ENCODE measurements around the gene SKI. TPM values are rescaled to one million over a fixed set of nuclear protein-coding genes. Genes with fewer than 3 reads are reported as not detected.

SKI gene
- total and polyA plus RNA-seq, 2 of the 4 experiments (the other 2 are of a cell fraction): 2.3 to 20.1 TPM

GRCh38 chr1:2202843-2203601 lies 25.1 kb upstream of the SKI start:
- WGBS, 2 experiments (ENCODE audit: extremely low coverage in 2 of 2, insufficient read length in 1 of 2): 100% methylated on average over 2 of the region's 15 CpGs; no CpG with 5 or more reads in 1 of the 2 experiments
- CTCF ChIA-PET: interaction anchor here (1.1 to 1.5 kb wide), 2 partner anchors 29 to 109 kb away, joined by 3 read pairs; no protein-coding TSS in a partner anchor
- ATAC-seq (ENCODE audit: low read depth): no peak

More at GRCh38 chr1:2202843-2203601, 25.1 kb upstream of the SKI start:
- H3K18ac ChIP-seq (ENCODE audit: low read depth, low read length): no peak overlapping the region
- H4K20me1 ChIP-seq (ENCODE audit: insufficient read depth, low read length): no peaks in the 10 kb centered on the region
- H2BK15ac ChIP-seq (ENCODE audit: low read depth, low read length): no peak overlapping the region
- H2AFZ ChIP-seq (replicated peaks; ENCODE audit: low read length, poor library complexity): no peak overlapping the region
- H3K9me3 ChIP-seq (ENCODE audit: control insufficient read depth, insufficient read depth, low read length): no peaks in the 10 kb centered on the region
- H3K14ac ChIP-seq (replicated peaks; ENCODE audit: low read depth, low read length): no peak overlapping the region
- H3K9ac ChIP-seq (ENCODE audit: low read depth, low read length): no peak overlapping the region
- peak overlapping the region; percentile 76 for H2AK9ac ChIP-seq (replicated peaks; ENCODE audit: low read depth, low read length, poor library complexity)
- intact Hi-C loops (cut with micrococcal nuclease): no loop called here
- no peak overlapping the region for H3K56ac ChIP-seq (ENCODE audit: extremely low read depth, insufficient read depth, low read length)
- H3K36me3 ChIP-seq (ENCODE audit: control insufficient read depth, insufficient read depth, low read length): no peaks in the 10 kb centered on the region
- peaks cover 29% of the 10 kb centered on the region for H3K4me1 ChIP-seq (ENCODE audit: control insufficient read depth, insufficient read depth, low read length)
- no peak overlapping the region; the same call in 1 of the 2 replicates for H4K91ac ChIP-seq (ENCODE audit: insufficient read depth, low read depth, low read length)
- H4K8ac ChIP-seq (ENCODE audit: low read depth in 2 of 2, low read length in 2 of 2): no peak overlapping the region
- H3K23ac ChIP-seq (ENCODE audit: low read depth, low read length): no peak overlapping the region
- no peak for DNase-seq
- BruUV-seq (replicated peaks): no TSS peak
- in situ Hi-C loops (cut with MboI; ENCODE audit: low sequenced_read_pairs): no loop called here
- no peak overlapping the region for H3K4ac ChIP-seq (ENCODE audit: low read depth, low read length)
- H3K27me3 ChIP-seq (ENCODE audit: control insufficient read depth, insufficient read depth, low read length): no peaks in the 10 kb centered on the region
- no peak overlapping the region for H4K5ac ChIP-seq (ENCODE audit: low read depth, low read length)
- no peak overlapping the region for H2BK5ac ChIP-seq (ENCODE audit: low read depth, low read length, poor library complexity, severe bottlenecking)
- dilution Hi-C loops (cut with HindIII; ENCODE audit: low sequenced_read_pairs, unreplicated experiment): no loop called here
- TF ChIP-seq RCOR1 (IDR thresholded peaks at IDR 0.05; ENCODE audit: insufficient replicate concordance, low read length): no peak
- TF ChIP-seq MAZ (IDR thresholded peaks at IDR 0.05; ENCODE audit: borderline replicate concordance, low read depth, low read length): no peak
- TF ChIP-seq RFX5 (IDR thresholded peaks at IDR 0.05; ENCODE audit: low read depth, low read length): no peak
- TF ChIP-seq BHLHE40 (IDR thresholded peaks at IDR 0.05; ENCODE audit: low read depth, low read length): no peak
- no peak for TF ChIP-seq SMC3 (IDR thresholded peaks at IDR 0.05; ENCODE audit: low read depth, low read length)
- no peak for TF ChIP-seq RAD21 (IDR thresholded peaks at IDR 0.05; ENCODE audit: low read length)
- H2BK20ac ChIP-seq (ENCODE audit: low read depth, low read length): no peak overlapping the region
- peaks cover 5% of the 10 kb centered on the region for H3K9me1 ChIP-seq (ENCODE audit: insufficient read depth, low read length)
- POLR2A ChIA-PET (ENCODE audit: unreplicated experiment): no interaction called here
- no peak overlapping the region for H3K4me3 ChIP-seq (ENCODE audit: insufficient read depth, low read depth, low read length)
- H3K27ac ChIP-seq (ENCODE audit: insufficient read depth, low read length): no peak overlapping the region
- H3K4me2 ChIP-seq (ENCODE audit: low read depth, low read length): no peak overlapping the region
- H2AK5ac ChIP-seq (ENCODE audit: low read depth, low read length): 0 out of 2 replicates have a peak overlapping the region, but pooled peaks have one; percentile 13
- peaks cover 14 to 52% of the 10 kb centered on the region in 2 experiments for H3K79me1 ChIP-seq (ENCODE audit: low read depth in 1 of 2, low read length in 2 of 2)
- no peak overlapping the region for H2BK120ac ChIP-seq (ENCODE audit: low read depth, low read length)
